Suprapubic skin (tissue), 4 donors: ENCODE measurements around the gene CPNE5.

ENCODE experiments used
- CTCF ChIP-seq, 2 donors: fragments of 200-600 bp in 1 of 2; fragments of 450-650 bp in 1 of 2; sonication (generic) in 1 of 2; IDR thresholded peaks; one replicate each; pipeline ENCODE4 v1.5.1; 2016 to 2019; ENCODE audit warnings: antibody characterized with exemption in 2 of 2, mild to moderate bottlenecking in 1 of 2, moderate library complexity in 1 of 2
- EP300 ChIP-seq: sonication (generic); formaldehyde crosslinking; IDR thresholded peaks from one replicate; pipeline ENCODE4 v1.6.1; 2017; ENCODE audit warnings: antibody characterized with exemption
- POLR2AphosphoS5 ChIP-seq, 3 donors: sonication (generic); formaldehyde crosslinking; IDR thresholded peaks; one replicate each; pipeline ENCODE4 v1.6.1; 2017; ENCODE audit warnings: antibody characterized with exemption in 3 of 3

DNA sequence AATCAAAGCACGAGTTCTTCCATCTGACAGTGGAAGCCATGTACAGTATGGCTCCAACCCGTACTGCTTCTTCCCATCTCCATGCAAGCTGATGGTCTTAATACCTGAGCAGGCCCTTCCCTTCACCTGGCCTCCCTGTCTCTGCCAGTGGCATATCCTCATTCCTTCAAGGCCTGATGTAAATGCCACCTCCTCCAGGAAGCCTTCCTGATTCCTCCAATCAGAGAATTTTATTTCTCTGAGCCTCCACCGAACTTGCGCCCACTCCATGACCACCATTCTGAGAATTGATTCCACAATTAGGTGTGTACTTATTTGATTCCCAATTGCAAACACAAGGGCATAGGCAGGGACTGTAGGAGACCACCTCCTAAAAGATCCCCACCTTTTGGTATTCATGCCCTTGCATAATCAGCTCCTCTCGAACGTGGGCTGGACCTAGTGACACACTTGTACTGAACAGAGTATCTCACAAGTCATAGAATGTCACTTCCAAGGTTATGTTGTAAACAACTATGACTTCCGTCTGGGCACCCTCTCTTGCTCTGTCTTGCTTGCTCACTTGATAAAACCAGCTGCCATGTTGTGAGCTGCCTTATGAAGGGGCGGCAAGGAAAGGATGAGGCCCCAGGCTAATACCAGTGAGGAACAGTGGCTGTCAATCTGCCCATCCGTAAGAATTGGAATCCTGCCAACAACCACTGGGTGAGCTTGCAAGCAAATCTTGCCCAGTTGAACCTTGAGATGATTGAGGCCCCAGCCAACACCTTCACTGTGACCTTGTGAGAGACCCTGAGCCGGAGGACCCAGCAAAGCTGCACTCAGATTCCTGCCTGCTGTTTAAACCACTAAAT is 38.8 kb downstream of the CPNE5 start:
- TF ChIP-seq EP300 (no peak), CTCF (IDR thresholded peaks at IDR 0.05) (no peak), POLR2AphosphoS5 (IDR thresholded peaks at IDR 0.05) (no peak)
